Calu3 (cell line): ENCODE data around the gene MED13. TPM values are rescaled to one million over a fixed set of nuclear protein-coding genes. Genes with fewer than 3 reads are reported as not detected.

Experiments used
- BruUV-seq: library from RNA; stranded (reverse); fragments of 400-500 nt; replicated peaks from 2 replicates; lab custom pipeline; 2021; lab: Mats Ljungman, UMichigan
- CTCF ChIA-PET: fragments of 300-600 bp; sonication (Branson Sonifier 250); formaldehyde crosslinking; loops from one replicate; lab custom pipeline; 2022; ENCODE audit warnings: antibody characterized with exemption; lab: Charles Lee
- DNase-seq: peaks from one replicate; pipeline ENCODE4 v3.0.0; 2022
- H3K27ac Mint-ChIP-seq: one replicate; pipeline ENCODE4 v1.8.0; 2022; ENCODE audit warnings: mixed read lengths; ENCODE audit not compliant: unreplicated experiment
- H3K27me3 Mint-ChIP-seq: one replicate; pipeline ENCODE4 v1.8.0; 2022; ENCODE audit warnings: mixed read lengths; ENCODE audit not compliant: unreplicated experiment
- H3K36me3 Mint-ChIP-seq: one replicate; pipeline ENCODE4 v1.8.0; 2022; ENCODE audit warnings: mild to moderate bottlenecking, moderate library complexity, mixed read lengths; ENCODE audit not compliant: insufficient read depth, unreplicated experiment
- H3K4me1 Mint-ChIP-seq: one replicate; pipeline ENCODE4 v1.8.0; 2022; ENCODE audit warnings: mild to moderate bottlenecking, low read depth, mixed read lengths; ENCODE audit not compliant: unreplicated experiment
- H3K4me3 Mint-ChIP-seq: one replicate; pipeline ENCODE4 v1.8.0; 2022; ENCODE audit warnings: mild to moderate bottlenecking, low read depth, moderate library complexity, mixed read lengths; ENCODE audit not compliant: unreplicated experiment
- H3K9me3 Mint-ChIP-seq: one replicate; pipeline ENCODE4 v1.8.0; 2022; ENCODE audit warnings: low read depth, mixed read lengths; ENCODE audit not compliant: unreplicated experiment
- CTCF ChIP-seq: fragments of 200-600 bp; IDR thresholded peaks from one replicate; pipeline ENCODE4 v1.8.0; 2022; ENCODE audit warnings: antibody characterized with exemption; ENCODE audit not compliant: unreplicated experiment
- intact Hi-C: fragments of 100-400 bp; cut with micrococcal nuclease; formaldehyde crosslinking; loops from one replicate; pipeline ENCODE4 v1.10.0; 2022; ENCODE audit not compliant: unreplicated experiment
- total RNA-seq: library from RNA; stranded (reverse); gene quantifications from 2 replicates; pipeline ENCODE4 v1.2.3, GENCODE V29; 2022

MED13 gene
- total RNA-seq, 1 experiment from 2014 or later = 50.2 TPM

- TF ChIP-seq CTCF = no peak
- BruUV-seq = no TSS peak
- H3K4me3 Mint-ChIP-seq = no peak overlapping the region
- CTCF ChIA-PET = no interaction called here
- no peaks in the 10 kb centered on the region for H3K4me1 Mint-ChIP-seq
- H3K27ac Mint-ChIP-seq = no peak overlapping the region
- peaks cover 45% of the 10 kb centered on the region for H3K36me3 Mint-ChIP-seq
- H3K27me3 Mint-ChIP-seq = no peaks in the 10 kb centered on the region
- H3K9me3 Mint-ChIP-seq = no peaks in the 10 kb centered on the region
- intact Hi-C loops = no loop called here
- no peak for DNase-seq
Measured at GRCh38 chr17:62030264-62030663, 34.8 kb downstream of the MED13 start.

GRCh38 chr17:62024866-62025265 is 40.2 kb downstream of the MED13 start:
- peaks cover 33% of the 10 kb centered on the region for H3K36me3 Mint-ChIP-seq
- CTCF ChIA-PET = no interaction called here

GRCh38 chr17:62017912-62018311 is 47.2 kb downstream of the MED13 start:
- Mint-ChIP-seq H3K4me1 (no peaks in the 10 kb centered on the region), H3K36me3 (peaks cover 10% of the 10 kb centered on the region), H3K27me3 (no peaks in the 10 kb centered on the region), H3K9me3 (no peaks in the 10 kb centered on the region), H3K27ac (no peak overlapping the region), H3K4me3 (no peak overlapping the region)
- intact Hi-C loops = no loop called here
- TF ChIP-seq CTCF = no peak
- CTCF ChIA-PET = no interaction called here
- no TSS peak for BruUV-seq
- DNase-seq = no peak

More at GRCh38 chr17:62024866-62025265, 40.2 kb downstream of the MED13 start:
- intact Hi-C loops = no loop called here
- no peaks in the 10 kb centered on the region for H3K9me3 Mint-ChIP-seq
- DNase-seq = no peak
- no peak for TF ChIP-seq CTCF
- H3K27ac Mint-ChIP-seq = no peak overlapping the region
- BruUV-seq = no TSS peak
- no peaks in the 10 kb centered on the region for H3K27me3 Mint-ChIP-seq
- no peak overlapping the region for H3K4me3 Mint-ChIP-seq
- H3K4me1 Mint-ChIP-seq = no peaks in the 10 kb centered on the region

GRCh38 chr17:62017496-62017895 is 47.6 kb downstream of the MED13 start:
- BruUV-seq = no TSS peak
- no peaks in the 10 kb centered on the region for H3K4me1 Mint-ChIP-seq
- CTCF ChIA-PET = no interaction called here
- H3K27me3 Mint-ChIP-seq = no peaks in the 10 kb centered on the region
- peaks cover 10% of the 10 kb centered on the region for H3K36me3 Mint-ChIP-seq
- intact Hi-C loops = no loop called here
- no peaks in the 10 kb centered on the region for H3K9me3 Mint-ChIP-seq
- H3K27ac Mint-ChIP-seq = no peak overlapping the region
- no peak for DNase-seq
- TF ChIP-seq CTCF = no peak
- H3K4me3 Mint-ChIP-seq = no peak overlapping the region
